Epidermal melanocyte (primary cell): Measurements from ENCODE around the gene NAA20.
A peak's percentile ranks its signal among the peaks of the same experiment; 100 is the strongest.
"Not testable (repeated sequence)": the region's sequence is repeated elsewhere in the genome, so short reads cannot be mapped to it uniquely, and the experiment has no call there.

Experiments used
- DNase-seq: peaks from one replicate; pipeline ENCODE4 v3.0.0; 2011; ENCODE audit warnings: low spot score; ENCODE audit not compliant: insufficient read length

NAA20 gene

GRCh38 chr20:19991308-19991707 lies 25.9 kb upstream of the NAA20 start:
- DNase-seq = no peak

GRCh38 chr20:19991854-19992253 lies 25.3 kb upstream of the NAA20 start:
- no peak for DNase-seq

- peak; percentile 40 for DNase-seq
Observed at GRCh38 chr20:19992996-19993908, 23.9 kb upstream of the NAA20 start.

DNA sequence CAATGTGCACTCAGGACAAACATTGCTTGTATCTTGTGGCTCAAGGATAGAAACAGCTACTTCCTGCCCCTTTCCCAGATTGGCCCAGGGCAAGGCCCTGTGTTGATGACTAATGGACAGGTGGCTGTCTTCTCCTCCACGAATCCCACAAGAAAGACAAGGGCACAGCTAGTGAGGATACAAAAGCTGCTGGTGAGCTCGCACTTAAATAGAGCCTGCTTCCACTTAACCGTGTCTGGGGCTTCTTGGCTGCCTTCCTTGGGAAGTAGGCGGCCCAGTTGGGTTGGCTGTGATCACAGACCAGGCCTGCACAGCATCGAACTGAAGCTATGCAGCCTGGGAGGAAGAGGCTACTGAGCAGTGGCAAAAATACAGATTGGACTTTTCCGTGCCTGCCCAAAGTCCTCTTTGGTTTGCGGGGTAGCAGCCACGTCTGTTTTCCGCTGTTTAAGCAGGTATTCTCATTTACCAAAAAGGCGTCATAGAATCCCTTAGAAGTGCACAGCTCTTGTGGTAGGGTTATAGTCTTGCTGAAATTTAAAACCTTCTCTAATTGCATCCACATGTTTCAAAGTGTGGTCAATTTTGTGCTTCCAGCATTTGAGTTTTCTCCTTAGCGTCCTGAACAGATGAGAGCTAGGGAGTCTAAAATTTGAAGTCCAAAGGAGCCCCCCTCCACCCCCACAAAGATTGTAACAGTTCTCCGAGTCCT lies 23.0 kb upstream of the NAA20 start:
- DNase-seq = no peak

DNA sequence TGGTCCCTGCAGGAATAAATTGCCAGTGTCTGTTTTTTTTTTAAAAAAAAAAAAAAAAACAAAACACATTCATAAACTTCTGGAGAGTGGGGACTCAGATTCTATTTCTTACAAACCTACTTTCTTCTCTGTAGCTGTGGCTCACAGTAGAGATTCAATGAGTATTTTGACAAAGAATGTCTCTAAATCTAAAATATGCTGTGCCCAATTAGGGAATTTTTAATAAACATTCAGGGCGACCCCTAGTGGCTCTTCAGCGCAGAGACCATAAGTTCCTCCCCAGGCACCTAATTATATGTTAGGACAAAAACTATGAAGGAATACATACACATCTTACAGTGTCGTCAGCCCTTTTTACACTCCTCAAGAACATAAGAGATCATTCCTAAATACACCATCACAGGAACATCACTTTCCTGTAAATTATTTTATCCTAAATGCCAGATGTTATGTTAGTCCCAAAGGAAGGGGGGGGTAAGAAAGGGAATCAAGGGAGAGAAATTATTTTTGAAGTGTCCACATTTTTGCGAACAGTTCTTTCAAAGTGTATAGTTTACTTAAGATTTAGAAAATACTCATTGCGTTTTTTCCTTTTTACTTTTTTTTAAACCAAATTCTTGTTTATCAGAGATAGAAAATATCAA lies 21.8 kb upstream of the NAA20 start:
- no peak for DNase-seq

DNA sequence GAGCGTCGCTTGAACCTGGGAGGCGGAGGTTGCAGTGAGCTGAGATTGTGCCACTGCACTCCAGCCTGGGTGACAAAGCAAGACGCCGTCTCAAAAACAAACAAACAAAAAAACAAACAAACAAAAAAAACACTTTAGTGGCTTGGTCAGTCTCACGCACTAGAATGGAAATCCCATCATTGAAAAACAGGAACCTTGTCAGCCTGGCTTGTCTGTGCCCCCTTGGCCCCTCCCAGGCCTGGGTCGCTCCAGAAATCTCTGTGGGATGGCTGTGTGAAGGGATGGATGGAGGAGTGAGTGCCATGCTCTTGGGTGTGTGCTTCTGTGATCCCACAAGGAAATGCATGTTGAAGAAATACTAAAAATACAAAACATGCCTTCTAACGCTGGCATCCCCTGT lies 20.9 kb upstream of the NAA20 start:
- no peak for DNase-seq

DNA sequence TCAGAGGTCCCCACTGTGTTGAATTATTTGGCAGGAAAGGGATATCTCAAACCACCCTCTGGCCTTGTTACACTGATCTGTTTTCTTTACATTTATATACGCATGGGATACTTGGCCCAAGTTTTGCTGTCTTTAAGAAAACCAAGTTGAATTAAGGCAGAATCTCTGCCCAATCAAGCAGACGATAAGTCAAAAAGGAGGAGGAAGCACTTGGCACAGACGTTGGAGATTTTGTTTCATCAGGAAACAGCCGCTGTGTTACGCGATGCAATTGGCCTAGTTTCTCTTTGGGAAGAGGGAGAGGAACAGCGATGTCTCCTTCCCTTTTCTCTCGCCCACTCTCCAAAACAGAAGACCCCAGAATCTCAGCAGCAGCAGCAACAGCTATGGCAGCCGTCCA lies 20.2 kb upstream of the NAA20 start:
- DNase-seq = no peak

- DNase-seq = no peak
Observed at GRCh38 chr20:19998990-19999705, 18.0 kb upstream of the NAA20 start.

DNA sequence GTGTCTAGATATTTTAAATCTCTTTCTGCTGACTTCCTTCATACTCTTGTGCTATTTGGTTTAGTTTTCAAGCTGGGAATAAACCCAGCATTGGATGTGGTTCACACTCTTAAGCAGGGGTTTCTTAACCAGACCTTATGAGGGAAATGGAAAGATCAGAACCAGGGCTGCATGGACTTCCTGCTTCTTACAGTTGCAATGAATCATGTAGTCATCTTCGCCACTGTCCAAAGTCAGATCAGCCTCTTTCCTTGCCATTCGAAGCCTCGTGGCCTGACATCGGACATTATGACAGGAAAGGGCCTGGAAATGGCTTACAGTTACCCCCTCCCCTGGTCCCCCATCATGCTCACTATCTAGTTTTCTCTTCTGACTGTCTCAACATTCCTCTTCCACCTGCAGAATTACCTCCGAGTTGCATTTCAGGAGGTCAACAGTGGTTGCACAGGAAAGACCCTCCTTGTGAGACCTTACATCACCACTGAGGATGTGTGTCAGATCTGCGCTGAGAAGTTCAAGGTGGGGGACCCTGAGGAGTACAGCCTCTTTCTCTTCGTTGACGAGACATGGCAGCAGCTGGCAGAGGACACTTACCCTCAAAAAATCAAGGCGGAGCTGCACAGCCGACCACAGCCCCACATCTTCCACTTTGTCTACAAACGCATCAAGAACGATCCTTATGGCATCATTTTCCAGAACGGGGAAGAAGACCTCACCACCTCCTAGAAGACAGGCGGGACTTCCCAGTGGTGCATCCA lies 16.8 kb upstream of the NAA20 start:
- DNase-seq = no peak

- no peak for DNase-seq
Observed at GRCh38 chr20:20002101-20002998, 14.8 kb upstream of the NAA20 start.

- DNase-seq = no peak
Observed at GRCh38 chr20:20003031-20003954, 13.9 kb upstream of the NAA20 start.

GRCh38 chr20:20003955-20004322 lies 13.2 kb upstream of the NAA20 start:
- not testable (repeated sequence) for DNase-seq

DNA sequence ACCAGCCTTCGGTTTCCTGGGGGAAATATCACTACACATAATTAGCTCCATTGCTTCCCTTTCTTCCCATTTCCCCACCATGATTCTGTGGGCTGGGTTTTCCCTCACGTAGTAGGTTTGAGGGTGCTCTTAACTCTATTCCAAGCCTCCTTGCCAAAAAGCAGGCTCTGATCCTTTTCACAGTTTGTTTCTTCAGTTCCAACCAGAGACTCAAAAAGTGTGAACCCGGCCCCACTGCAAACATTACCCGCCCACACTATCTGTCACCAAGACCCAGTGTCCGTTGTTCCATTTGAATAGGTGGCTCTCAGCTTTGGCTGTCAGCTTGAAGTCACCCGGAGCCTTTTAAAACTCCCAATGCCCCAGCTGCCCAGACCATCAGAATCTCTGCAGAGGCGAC lies 11.8 kb upstream of the NAA20 start:
- DNase-seq = no peak

GRCh38 chr20:20009784-20010253 lies 7.3 kb upstream of the NAA20 start:
- DNase-seq = no peak

GRCh38 chr20:20010639-20011500 lies 6.3 kb upstream of the NAA20 start:
- peak; percentile 48 for DNase-seq

- DNase-seq = no peak
Observed at GRCh38 chr20:20012541-20012940, 4.6 kb upstream of the NAA20 start.

DNA sequence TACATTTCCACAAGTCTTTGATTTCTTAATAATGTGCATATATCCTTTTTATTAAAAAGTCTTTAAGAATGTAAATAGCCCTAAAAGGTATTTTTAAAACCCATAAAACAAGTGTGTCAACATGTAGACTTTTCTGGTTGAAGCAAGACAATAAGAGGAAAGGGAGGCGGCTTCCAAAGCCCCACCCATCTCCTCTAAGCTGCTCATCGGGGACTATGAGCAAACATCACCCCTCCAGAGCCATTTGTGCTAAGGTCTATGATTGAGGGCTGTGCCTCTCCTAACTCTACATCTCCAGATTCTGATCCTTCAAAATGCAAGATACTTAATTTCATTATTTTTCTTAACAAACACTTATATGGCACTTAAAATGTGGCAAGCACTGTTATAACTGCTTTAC lies 2.5 kb upstream of the NAA20 start:
- no peak for DNase-seq

GRCh38 chr20:20017844-20018185 lies 653 bp downstream of the NAA20 start:
- no peak for DNase-seq
